HEK293 (cell line): Measurements from ENCODE around the gene IRF6.

ENCODE experiments used
- MYNN ChIP-seq: fragments of 450-650 bp; formaldehyde crosslinking; IDR thresholded peaks from 2 replicates; pipeline ENCODE4 v1.5.1; 2016; ENCODE audit warnings: missing biosample characterization, missing genetic modification characterization, borderline replicate concordance
- ZNF175 ChIP-seq: fragments of 450-650 bp; formaldehyde crosslinking; IDR thresholded peaks from 2 replicates; pipeline ENCODE4 v1.5.1; 2016; ENCODE audit warnings: missing biosample characterization, missing genetic modification characterization
- ZNF239 ChIP-seq: fragments of 450-650 bp; formaldehyde crosslinking; IDR thresholded peaks from 2 replicates; pipeline ENCODE4 v1.5.1; 2016; ENCODE audit warnings: missing biosample characterization, missing genetic modification characterization
- ZNF274 ChIP-seq, 2 experiments: fragments of 200-500 bp in 1 of 2; fragments of 450-650 bp in 1 of 2; sonication (Bioruptor generic) in 1 of 2; formaldehyde crosslinking in 1 of 2; IDR thresholded peaks; 2 replicates each; pipeline versions ENCODE4 v1.5.1 to v1.6.1; 2014 to 2016; ENCODE audit warnings: borderline replicate concordance in 1 of 2, inconsistent platforms in 1 of 2, low read length in 1 of 2, missing biosample characterization in 1 of 2, missing genetic modification characterization in 1 of 2
- ZNF302 ChIP-seq: fragments of 450-650 bp; formaldehyde crosslinking; IDR thresholded peaks from 2 replicates; pipeline ENCODE4 v1.5.1; 2016; ENCODE audit warnings: missing biosample characterization, missing genetic modification characterization, low read depth
- ZNF544 ChIP-seq: fragments of 450-650 bp; formaldehyde crosslinking; IDR thresholded peaks from 2 replicates; pipeline ENCODE4 v1.5.0; 2017; ENCODE audit warnings: missing biosample characterization, missing genetic modification characterization

GRCh38 chr1:209854196-209854595 is 48.3 kb upstream of the IRF6 start:
- TF ChIP-seq MYNN (tag by site-specific recombination) (no peak), ZNF544 (tag by site-specific recombination) (no peak), ZNF274 (IDR thresholded peaks at IDR 0.05; ENCODE audit: low read length) (no peak), ZNF274 (tag by site-specific recombination; IDR thresholded peaks at IDR 0.05; ENCODE audit: borderline replicate concordance) (no peak), ZNF302 (tag by site-specific recombination) (no peak), ZNF239 (tag by site-specific recombination) (no peak), ZNF175 (tag by site-specific recombination) (no peak)
